Neuron (in vitro differentiated cells): Measurements from ENCODE around the gene NR3C2.

Experiments used
- H2AFZ ChIP-seq: one replicate; pipeline ENCODE4 v1.6.1; 2013; ENCODE audit warnings: low read depth, mild to moderate bottlenecking, inconsistent platforms, low read length, moderate library complexity
- H3K27me3 ChIP-seq: one replicate; pipeline ENCODE4 v1.6.1; 2013; ENCODE audit warnings: low read length; ENCODE audit not compliant: insufficient read depth
- H3K36me3 ChIP-seq: one replicate; pipeline ENCODE4 v1.6.1; 2013; ENCODE audit warnings: low read length; ENCODE audit not compliant: insufficient read depth
- H3K4me1 ChIP-seq: one replicate; pipeline ENCODE4 v1.6.1; 2013; ENCODE audit warnings: low read length; ENCODE audit not compliant: insufficient read depth
- H3K4me3 ChIP-seq: 2 replicates; pipeline ENCODE4 v1.5.1; 2013; ENCODE audit warnings: mild to moderate bottlenecking, low read length, moderate library complexity
- H3K9me3 ChIP-seq: one replicate; pipeline ENCODE4 v1.6.1; 2013; ENCODE audit warnings: low read length

The NR3C2 gene

GRCh38 chr4:148166132-148166591 lies 276.1 kb downstream of the NR3C2 start:
- H3K9me3 ChIP-seq = no peaks in the 10 kb centered on the region
- no peak overlapping the region for H2AFZ ChIP-seq
- H3K4me1 ChIP-seq = no peaks in the 10 kb centered on the region
- H3K4me3 ChIP-seq = no peak overlapping the region
- no peaks in the 10 kb centered on the region for H3K27me3 ChIP-seq
- no peaks in the 10 kb centered on the region for H3K36me3 ChIP-seq

GRCh38 chr4:148164557-148164956 lies 277.7 kb downstream of the NR3C2 start:
- H3K4me3 ChIP-seq = no peak overlapping the region
- no peaks in the 10 kb centered on the region for H3K9me3 ChIP-seq
- no peak overlapping the region for H2AFZ ChIP-seq
- H3K4me1 ChIP-seq = no peaks in the 10 kb centered on the region
- no peaks in the 10 kb centered on the region for H3K36me3 ChIP-seq
- H3K27me3 ChIP-seq = no peaks in the 10 kb centered on the region

- Histone ChIP-seq H3K9me3 (no peaks in the 10 kb centered on the region), H3K4me1 (no peaks in the 10 kb centered on the region), H3K4me3 (no peak overlapping the region), H2AFZ (no peak overlapping the region), H3K27me3 (no peaks in the 10 kb centered on the region), H3K36me3 (no peaks in the 10 kb centered on the region)
Observed at GRCh38 chr4:148162991-148163390, 279.2 kb downstream of the NR3C2 start.

GRCh38 chr4:148162519-148162918 lies 279.7 kb downstream of the NR3C2 start:
- H3K4me3 ChIP-seq = no peak overlapping the region
- no peaks in the 10 kb centered on the region for H3K9me3 ChIP-seq
- no peak overlapping the region for H2AFZ ChIP-seq
- H3K36me3 ChIP-seq = no peaks in the 10 kb centered on the region
- H3K27me3 ChIP-seq = no peaks in the 10 kb centered on the region
- no peaks in the 10 kb centered on the region for H3K4me1 ChIP-seq

- Histone ChIP-seq H2AFZ (no peak overlapping the region), H3K4me3 (no peak overlapping the region), H3K27me3 (no peaks in the 10 kb centered on the region), H3K9me3 (no peaks in the 10 kb centered on the region), H3K4me1 (no peaks in the 10 kb centered on the region), H3K36me3 (no peaks in the 10 kb centered on the region)
Observed at GRCh38 chr4:148161601-148162000, 280.6 kb downstream of the NR3C2 start.

GRCh38 chr4:148159793-148160192 lies 282.4 kb downstream of the NR3C2 start:
- Histone ChIP-seq H3K4me1 (no peaks in the 10 kb centered on the region), H3K36me3 (no peaks in the 10 kb centered on the region), H3K9me3 (no peaks in the 10 kb centered on the region), H3K4me3 (no peak overlapping the region), H3K27me3 (no peaks in the 10 kb centered on the region), H2AFZ (no peak overlapping the region)

- Histone ChIP-seq H3K36me3 (no peaks in the 10 kb centered on the region), H2AFZ (no peak overlapping the region), H3K9me3 (no peaks in the 10 kb centered on the region), H3K27me3 (no peaks in the 10 kb centered on the region), H3K4me3 (no peak overlapping the region), H3K4me1 (no peaks in the 10 kb centered on the region)
Observed at GRCh38 chr4:148154769-148155168, 287.4 kb downstream of the NR3C2 start.

GRCh38 chr4:148152868-148153625 lies 289.2 kb downstream of the NR3C2 start:
- Histone ChIP-seq H3K4me3 (no peak overlapping the region), H3K9me3 (no peaks in the 10 kb centered on the region), H2AFZ (no peak overlapping the region), H3K4me1 (no peaks in the 10 kb centered on the region), H3K27me3 (no peaks in the 10 kb centered on the region), H3K36me3 (no peaks in the 10 kb centered on the region)

GRCh38 chr4:148151806-148152205 lies 290.4 kb downstream of the NR3C2 start:
- no peaks in the 10 kb centered on the region for H3K27me3 ChIP-seq
- no peaks in the 10 kb centered on the region for H3K36me3 ChIP-seq
- no peaks in the 10 kb centered on the region for H3K9me3 ChIP-seq
- H2AFZ ChIP-seq = no peak overlapping the region
- no peak overlapping the region for H3K4me3 ChIP-seq
- no peaks in the 10 kb centered on the region for H3K4me1 ChIP-seq

- Histone ChIP-seq H3K27me3 (no peaks in the 10 kb centered on the region), H3K4me1 (no peaks in the 10 kb centered on the region), H3K4me3 (no peak overlapping the region), H3K9me3 (no peaks in the 10 kb centered on the region), H2AFZ (no peak overlapping the region), H3K36me3 (no peaks in the 10 kb centered on the region)
Observed at GRCh38 chr4:148145475-148145874, 296.7 kb downstream of the NR3C2 start.

GRCh38 chr4:148143174-148143573 lies 299.0 kb downstream of the NR3C2 start:
- no peaks in the 10 kb centered on the region for H3K27me3 ChIP-seq
- H2AFZ ChIP-seq = no peak overlapping the region
- no peaks in the 10 kb centered on the region for H3K9me3 ChIP-seq
- H3K4me1 ChIP-seq = no peaks in the 10 kb centered on the region
- H3K36me3 ChIP-seq = no peaks in the 10 kb centered on the region
- no peak overlapping the region for H3K4me3 ChIP-seq

- Histone ChIP-seq H3K4me3 (no peak overlapping the region), H3K9me3 (no peaks in the 10 kb centered on the region), H3K27me3 (no peaks in the 10 kb centered on the region), H3K36me3 (no peaks in the 10 kb centered on the region), H2AFZ (no peak overlapping the region), H3K4me1 (no peaks in the 10 kb centered on the region)
Observed at GRCh38 chr4:148141501-148141900, 300.7 kb downstream of the NR3C2 start.

GRCh38 chr4:148126825-148127224 lies 315.4 kb downstream of the NR3C2 start:
- H3K27me3 ChIP-seq = no peaks in the 10 kb centered on the region
- H3K9me3 ChIP-seq = no peaks in the 10 kb centered on the region
- no peak overlapping the region for H3K4me3 ChIP-seq

GRCh38 chr4:148124512-148124911 lies 317.7 kb downstream of the NR3C2 start:
- Histone ChIP-seq H3K4me1 (no peaks in the 10 kb centered on the region), H3K9me3 (no peaks in the 10 kb centered on the region), H3K4me3 (no peak overlapping the region), H2AFZ (no peak overlapping the region), H3K27me3 (no peaks in the 10 kb centered on the region), H3K36me3 (no peaks in the 10 kb centered on the region)

More at GRCh38 chr4:148126825-148127224, 315.4 kb downstream of the NR3C2 start:
- no peak overlapping the region for H2AFZ ChIP-seq
- H3K4me1 ChIP-seq = no peaks in the 10 kb centered on the region
- no peaks in the 10 kb centered on the region for H3K36me3 ChIP-seq
